Stimulated activated CD4-positive, alpha-beta T cell treated with anti-CD3 and anti-CD28 coated beads, Interleukin-15, amount 100 ng/mL, for 48 hours (primary cell): ENCODE data around the gene COLEC11.
"Not testable (repeated sequence)": the region's sequence is repeated elsewhere in the genome, so short reads cannot be mapped to it uniquely, and the experiment has no call there.

Source experiments
- DNase-seq, 2 donors: peaks; one replicate each; pipeline ENCODE4 v3.0.0-alpha.2; 2020; ENCODE audit warnings: low read depth in 2 of 2

The COLEC11 gene

DNA sequence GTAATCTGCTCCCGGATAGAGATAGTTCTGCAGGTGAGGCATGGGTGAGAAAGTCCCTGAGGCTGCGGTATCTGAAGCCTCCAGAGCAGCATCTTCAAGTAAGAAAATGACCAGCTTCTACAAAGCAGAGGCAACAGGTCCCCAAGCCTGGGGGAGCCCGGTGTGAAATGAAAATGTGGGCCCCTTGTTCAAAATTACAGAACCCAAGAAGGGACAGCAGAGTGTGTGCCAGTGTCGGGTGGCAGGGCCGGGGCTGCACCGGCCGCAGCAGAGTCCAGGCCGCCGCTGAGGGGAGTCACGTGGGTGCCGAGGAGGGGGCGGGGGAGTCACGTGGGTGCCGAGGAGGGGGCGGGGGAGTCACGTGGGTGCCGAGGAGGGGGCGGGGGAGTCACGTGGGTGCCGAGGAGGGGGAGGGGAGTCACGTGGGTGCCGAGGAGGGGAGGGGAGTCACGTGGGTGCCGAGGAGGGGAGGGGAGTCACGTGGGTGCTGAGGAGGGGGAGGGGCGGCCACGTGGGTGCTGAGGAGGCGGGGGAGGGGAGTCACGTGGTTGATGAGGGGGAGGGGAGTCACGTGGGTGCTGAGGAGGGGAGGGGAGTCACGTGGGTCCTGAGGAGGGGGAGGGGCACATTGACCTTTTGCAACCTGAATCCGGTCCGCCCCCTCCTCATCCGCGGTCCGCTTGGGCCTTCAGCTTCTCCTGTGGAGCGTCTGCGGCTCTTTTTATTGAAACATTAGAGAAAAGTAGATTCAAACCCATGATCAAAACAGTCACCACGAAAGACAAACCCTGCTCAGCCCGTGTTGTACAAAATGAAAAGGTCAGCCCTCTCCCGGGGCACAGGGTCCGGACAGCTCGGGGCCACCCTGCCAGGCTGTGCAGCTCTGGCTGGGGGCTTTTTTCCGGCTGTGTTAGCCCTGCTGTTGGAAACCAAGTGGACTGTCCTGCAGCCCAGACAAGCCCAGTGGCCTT is 10.4 kb downstream of the COLEC11 start:
- DNase-seq = peak in 1 of 2 donors; percentile 31

DNA sequence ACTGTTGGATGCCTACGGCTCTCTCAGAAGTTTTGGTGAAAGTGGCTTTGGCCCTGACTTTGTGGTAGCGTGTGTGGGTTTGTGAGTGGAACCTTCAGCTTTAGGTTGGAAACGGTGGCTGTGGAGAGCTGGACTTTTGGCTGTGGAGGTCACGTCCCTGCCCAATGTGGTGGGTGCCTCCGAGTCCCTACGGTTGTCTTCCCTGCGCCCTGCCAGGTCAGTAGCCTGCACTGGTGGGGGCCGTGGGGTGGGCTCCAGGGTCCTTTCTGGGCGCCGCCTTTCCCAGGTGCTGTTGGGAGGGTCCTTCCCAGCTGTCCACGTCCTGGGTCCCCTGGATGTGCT is 11.1 kb downstream of the COLEC11 start:
- no peak for DNase-seq

DNA sequence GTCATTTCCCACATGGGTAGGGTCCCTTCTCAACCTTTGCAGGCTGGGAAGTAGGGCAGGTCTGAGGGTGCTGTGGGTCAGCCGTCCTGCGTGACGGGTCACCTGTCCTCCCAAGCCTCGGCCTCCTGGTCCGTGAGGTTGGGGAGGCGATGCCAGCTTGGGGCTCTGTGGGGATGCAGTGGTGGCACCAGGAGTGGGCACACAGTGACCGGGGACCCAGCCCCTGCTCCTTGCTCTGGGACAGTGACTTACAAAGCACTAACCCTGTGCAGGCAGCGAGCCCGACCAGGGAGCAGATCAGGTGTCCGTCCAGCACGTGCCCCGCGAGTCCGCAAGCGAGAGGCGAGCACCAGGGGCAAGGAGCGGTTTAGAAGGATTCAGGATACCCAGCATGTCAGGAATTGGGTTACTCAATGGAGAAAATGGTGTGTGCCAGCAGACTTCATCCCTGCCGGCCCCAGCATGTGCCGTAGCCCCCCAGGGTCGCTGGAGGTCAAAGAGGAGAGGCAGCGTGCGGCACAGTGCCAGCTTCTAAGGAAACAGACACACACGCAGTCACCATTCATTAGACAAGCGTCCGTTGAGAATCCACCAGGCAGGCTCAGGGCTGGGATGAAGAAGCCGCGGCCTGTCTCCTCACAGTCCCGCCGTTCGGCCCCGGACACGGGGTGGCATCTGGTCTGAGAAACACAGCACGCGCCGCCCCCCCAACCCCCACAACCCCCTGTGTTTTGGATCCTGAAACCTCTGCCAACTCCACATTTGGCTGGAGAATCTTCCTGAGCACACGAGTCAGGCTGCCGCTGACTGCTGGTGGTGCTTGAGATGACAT is 11.7 kb downstream of the COLEC11 start:
- no peak for DNase-seq

DNA sequence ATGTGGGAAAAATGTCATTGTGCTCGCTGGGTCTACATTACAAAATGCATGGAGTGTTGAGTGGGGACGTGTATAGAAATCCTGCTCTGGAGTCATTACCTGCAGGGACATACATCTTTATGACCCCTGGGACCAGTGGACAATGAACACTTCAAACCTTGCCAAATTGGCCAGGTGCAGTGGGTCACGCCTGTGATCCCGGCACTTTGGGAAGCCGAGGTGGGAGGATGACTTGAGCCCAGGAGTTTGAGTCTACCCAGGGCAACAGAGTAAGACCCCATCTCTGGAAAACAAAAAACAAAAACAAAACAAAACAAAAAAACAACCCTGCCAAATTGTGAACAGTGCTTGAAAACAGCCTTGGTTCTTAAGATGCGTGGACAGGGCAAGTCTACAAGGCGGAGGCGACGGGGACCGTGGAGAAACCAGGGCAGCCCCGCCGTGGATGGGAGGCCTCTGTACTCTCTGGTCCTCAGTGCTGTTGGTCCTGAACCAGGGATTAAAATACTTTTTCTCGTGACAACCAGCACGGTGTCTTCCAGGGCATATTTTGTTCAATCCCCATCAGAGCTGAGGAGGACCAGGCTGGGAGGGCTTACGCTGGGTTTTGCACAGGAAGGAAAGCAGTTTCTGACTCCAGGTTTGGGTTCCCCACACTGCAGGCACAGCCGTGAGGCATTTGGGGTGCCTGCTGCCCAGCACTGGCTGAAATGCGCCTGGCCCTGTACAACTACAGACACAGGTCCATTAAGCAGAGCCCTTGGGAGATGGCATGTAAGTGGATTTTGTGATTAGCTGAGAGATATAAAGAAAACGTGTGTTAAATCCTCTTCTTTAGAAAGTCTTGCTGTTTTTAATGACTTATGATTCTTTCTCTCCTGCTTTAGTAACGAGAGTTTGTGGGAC is 13.7 kb downstream of the COLEC11 start:
- DNase-seq = no peak

DNA sequence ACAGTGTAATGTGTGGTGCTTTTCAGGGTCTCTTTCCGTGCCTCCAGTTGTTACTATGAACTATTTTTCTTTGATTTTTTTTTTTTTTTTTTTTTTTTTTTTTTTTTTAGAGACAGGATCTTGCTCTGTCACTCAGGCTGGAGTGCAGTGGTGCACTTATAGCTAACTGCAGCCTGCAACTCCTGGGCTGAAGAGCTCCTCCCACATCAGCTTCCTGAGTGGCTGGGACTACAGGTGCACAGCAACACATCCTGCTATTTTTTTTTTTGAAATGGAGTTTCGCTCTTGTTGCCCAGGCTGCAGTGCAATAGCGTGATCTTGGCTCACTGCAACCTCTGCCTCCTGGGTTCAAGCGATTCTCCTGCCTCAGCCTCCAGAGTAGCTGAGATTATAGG is 14.4 kb downstream of the COLEC11 start:
- not testable (repeated sequence) for DNase-seq

DNA sequence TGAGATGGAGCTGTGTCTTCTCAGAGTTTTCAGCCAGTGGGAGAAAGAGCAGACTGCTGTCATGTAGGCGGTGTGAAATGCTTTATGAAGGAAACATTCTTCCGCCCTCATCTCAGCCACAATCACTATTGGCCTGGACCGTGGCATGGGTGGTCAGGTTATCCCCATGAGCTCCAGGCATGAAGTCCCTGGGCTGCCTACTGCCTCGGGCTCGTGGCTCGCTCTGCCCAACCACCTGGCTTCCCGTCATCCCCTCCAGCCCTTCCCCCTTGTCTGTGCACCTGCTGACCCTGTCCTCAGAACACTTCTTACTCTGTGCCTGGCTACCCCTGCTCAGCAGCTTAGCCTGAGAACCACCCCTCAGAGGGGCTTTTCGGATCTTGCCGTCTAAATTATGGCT is 15.5 kb downstream of the COLEC11 start:
- no peak for DNase-seq

DNA sequence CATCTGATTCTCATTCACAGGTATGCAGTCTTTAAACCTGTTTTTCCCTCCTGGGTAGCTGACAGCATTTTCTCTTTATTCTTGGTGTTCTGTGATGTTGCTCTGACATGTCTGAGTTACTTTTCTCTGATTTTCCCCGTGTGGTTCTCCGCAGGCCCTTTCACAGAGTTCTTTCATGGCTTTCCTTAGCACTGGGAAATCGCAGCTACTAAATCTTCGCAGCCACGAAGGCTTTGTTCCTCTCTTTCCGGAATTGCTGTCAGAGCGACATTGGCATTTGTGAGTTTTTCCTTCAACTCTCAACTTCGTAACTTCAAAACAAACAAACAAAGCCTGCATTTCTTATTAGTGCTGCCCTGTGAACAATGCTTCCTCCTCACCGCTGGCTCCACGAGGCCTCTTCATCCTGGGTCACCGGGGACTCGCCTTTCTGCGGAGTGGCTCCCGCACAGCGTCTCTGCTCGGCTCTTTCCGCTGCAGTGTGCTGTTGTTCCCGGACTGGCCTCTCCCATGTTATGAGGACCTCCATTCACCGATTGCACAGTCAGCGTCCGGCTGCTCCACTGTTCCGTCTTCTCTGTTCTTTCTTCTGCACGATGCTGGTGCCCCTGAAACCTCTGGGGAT is 16.1 kb downstream of the COLEC11 start:
- DNase-seq = no peak

DNA sequence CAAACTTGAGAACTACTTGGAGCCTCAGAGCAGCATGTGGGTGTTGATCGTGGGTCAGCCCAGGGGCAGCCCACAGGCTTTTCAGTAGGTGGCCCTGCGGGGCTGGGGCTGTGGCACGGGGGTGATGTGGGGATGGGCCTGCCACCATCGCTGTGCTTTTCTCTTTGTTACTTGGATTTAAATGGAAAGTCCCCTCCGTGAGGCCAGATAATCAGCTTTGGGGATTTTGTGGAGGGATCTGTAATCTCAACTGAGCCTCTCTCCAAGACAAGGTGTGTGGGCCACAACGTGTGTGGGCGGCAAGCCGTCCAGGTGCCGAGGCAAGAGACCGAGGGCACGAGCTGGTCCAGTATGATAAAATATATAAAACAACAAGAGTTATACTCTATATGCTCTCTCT is 16.7 kb downstream of the COLEC11 start:
- no peak for DNase-seq

DNA sequence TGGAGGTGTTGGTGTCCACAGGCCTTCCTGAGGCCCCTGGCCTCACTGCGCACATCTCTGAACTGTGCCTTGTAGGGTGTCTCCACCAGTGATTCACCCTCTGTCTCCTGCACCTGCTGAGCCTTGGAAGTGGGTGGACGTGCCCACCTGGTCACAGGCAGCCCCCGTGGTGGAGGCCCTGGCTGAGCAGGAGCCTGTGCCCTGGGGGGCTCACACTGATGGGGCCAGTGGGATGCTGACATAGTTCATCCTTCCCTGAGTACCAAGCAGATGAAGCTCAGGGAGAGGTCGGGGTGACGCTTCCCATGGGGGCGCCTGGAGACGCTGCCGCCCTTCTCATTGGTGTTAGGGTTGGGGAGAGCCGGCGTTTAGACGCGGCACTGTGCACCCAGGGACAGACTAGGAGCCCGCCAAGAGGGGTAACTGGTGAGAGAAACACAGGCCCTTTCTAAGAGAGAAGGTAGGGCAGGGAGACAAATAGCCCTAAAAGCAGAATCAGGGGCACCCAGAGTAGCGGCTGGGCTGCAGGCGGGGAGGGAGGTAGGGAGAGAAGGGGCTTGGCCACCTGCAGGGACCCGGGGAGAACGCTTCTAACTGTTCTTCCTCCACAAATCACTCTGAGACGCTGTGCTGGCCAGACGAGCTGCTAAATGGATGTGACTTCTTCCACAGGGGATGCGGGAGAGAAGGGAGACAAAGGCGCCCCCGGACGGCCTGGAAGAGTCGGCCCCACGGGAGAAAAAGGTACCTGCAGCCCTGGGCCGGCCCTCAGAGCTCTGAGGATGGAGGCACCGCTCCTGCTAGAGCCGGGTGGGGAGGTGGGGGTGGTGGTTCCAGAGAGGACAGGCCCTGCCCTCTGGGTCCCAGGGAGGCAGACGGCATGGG is 18.0 kb downstream of the COLEC11 start:
- DNase-seq = no peak

DNA sequence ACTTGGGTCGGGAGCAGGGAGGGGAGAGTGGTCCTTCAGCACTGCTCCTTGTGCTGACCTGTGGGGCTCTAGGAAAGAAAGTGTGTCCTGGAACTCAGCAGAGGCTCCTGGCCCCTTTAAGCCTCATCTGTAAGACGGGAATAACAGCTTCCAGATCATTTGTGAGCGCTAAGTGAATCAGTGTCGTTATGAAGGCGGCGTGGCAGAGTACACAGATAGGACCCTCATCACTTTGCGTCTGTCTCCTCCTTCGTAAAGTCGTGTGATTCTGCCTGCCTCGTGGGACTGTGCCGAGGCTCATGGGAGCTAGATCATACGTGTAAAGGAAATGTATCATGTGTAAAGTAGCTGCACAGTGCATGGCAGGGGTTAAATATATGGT is 18.6 kb downstream of the COLEC11 start:
- no peak for DNase-seq

DNA sequence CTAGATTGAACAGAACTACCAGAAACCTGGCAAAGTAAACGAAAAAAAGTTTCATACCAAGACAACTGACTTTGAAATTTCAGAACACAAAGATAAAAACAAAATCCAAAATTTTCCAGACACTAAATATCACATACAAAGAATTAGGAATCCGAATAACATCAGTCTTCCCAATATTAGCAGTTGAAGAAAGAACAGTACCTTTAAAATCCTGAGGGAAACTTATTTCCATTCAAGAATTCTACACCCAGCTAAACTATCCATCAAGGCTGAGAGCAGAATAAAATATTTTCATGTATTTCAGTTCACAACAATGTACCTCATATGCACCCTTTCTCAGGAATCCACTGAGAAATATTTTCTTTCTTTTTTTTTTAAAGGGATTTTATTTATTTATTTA is 19.8 kb downstream of the COLEC11 start:
- not testable (repeated sequence) for DNase-seq

DNA sequence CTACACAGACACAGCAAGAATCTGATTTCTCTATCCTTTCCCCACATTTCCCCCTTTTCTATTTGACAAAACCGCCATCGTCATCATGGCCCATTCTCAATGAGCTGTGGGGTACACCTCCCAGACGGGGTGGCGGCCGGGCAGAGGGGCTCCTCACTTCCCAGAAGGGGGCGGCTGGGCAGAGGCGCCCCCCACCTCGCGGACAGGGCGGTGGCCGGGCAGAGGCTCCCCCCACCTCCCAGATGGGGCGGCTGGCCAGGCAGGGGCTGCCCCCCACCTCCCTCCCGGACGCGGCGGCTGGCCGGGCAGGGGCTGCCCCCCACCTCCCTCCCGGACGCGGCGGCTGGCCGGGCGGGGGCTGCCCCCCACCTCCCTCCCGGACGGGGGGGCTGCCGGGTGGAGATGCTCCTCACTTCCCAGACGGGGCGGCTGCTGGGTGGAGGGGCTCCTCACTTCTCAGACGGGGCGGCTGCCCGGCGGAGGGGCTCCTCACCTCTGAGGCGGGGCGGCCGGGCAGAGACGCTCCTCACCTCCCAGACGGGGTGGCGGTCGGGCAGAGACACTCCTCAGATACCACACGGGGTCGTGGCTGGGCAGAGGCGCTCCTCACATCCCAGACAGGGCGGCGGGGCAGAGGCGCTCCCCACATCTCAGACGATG is 20.8 kb downstream of the COLEC11 start:
- DNase-seq = not testable (repeated sequence)

DNA sequence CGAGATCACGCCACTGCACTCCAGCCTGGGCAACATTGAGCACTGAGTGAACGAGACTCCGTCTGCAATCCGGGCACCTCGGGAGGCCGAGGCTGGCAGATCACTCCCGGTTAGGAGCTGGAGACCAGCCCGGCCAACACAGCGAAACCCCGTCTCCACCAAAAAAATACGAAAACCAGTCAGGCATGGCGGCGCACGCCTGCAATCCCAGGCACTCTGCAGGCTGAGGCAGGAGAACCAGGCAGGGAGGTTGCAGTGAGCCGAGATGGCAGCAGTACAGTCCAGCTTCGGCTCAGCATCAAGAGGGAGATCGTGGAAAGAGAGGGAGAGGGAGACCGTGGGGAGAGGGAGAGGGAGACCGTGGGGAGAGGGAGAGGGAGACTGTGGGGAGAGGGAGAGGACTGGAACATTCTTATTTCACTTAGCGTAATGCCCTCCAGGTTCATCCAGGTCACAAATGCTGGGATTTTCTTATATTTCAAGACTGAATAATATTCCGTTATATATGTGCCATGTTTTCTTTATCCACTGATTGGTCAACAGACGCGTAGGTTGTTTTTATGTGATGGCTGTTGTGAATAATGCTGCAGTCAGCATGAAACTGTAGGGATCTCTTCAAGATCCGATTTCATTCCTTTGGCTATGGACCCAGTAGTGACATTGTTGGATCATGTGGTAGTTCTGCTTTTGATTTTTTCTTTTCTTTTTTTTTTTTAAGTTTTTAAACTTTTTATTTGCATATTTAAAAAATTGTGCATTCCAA is 21.7 kb downstream of the COLEC11 start:
- DNase-seq = not testable (repeated sequence)

DNA sequence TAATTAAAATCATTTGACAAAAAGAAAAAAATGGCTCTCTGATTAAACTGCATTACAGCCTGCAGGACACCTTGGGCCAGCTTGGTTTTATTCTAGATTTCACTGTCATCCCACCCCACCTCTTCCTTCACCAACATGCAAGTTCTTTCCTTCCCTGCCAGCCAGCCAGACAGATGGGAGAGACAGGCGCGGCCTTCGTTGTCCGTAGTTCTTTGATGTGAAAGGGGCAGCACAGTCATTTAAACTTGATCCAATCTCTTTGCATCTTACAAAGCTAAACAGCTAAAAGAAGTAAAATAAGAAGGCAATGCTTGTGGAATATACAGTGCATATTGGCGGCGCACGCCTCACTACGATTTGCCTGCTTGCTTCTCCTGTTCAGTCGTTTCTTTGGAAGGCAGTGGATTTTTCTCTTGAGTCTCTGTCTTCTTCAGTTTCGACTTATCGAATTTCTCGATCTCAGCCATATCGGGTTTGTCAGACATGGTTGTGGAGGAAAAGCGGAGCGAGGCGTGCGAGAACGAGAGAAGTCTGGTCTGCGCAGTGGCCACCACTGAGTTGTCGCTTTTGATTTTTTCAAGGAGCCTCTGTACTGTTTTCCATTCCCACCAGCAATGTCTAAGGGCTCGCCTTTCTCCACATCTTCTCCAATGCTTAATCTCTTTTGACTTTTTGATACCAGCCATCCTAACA is 22.4 kb downstream of the COLEC11 start:
- no peak for DNase-seq

DNA sequence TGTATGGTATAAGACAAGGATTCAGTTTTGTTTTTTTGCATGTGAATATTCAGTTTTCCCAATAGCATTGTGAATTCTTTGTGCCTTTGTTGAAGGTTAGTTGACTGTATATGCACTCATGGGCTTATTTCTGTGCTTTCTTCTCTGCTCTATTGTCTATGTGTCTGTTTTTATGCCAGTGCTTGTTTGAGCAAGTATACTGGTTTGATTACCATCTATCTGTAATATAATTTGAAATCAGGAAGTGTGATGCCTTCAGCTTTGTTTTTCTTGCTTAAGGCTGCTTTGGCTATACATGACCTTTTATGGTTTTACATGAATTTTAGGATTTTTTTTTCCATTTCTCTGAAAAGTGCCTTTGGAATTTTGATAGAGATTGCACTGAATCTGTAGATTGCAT is 23.5 kb downstream of the COLEC11 start:
- DNase-seq = no peak

DNA sequence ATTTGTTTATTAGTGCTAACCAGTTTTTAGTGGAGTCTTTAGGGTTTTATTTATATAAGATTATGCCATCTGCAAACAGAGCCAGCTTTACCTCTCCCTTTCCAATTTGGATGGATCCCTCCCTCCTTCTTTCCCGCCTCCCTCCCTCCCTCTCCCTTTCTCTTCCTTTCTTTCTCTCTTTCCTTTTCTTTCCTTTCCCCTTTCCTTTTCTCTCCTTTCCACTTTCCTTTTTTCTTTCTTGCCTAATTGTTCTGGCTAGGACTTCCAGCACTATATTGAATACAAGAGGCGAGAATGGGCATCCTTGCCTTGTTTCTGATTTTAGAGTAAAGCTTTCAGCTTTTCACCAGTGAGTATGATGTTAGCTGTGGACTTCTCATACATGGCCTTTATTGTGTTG is 24.1 kb downstream of the COLEC11 start:
- DNase-seq = no peak

DNA sequence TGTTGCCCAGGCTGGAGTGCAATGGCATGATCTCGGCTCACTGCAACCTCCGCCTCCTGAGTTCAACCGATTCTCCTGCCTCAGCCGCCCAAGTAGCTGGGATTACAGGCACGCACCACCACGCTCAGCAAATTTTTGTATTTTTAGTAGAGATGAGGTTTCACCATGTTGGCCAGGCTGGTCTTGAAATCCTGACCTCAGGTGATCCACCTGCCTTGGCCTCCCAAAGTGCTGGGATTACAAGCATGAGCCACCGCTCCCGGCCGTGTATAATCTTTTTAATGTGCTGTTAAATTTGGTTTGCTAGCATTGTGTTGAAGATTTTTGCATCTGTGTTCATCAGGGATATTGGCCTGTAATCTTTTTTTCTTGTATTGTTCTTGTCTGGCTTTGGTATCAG is 24.7 kb downstream of the COLEC11 start:
- not testable (repeated sequence) for DNase-seq

DNA sequence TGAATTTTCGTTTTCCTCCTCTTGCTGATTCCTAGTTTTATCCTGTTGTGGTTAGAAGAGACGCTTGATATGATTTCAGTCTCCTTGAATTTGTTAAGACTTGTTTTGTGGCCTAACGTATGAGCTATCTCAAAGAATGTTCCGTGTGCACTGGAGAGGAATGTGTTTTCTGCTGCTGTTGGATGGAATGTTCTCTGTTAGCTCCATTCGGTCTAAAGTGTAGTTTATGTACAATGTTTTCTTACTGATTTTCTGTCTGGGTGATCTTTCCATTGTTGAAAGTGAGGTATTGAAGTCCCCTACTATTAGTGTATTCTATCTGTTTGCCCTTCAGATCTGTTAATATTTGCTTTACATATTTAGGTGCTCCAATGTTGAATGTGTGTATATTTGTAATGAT is 25.9 kb downstream of the COLEC11 start:
- DNase-seq = no peak
